Stimulated activated effector memory CD8-positive, alpha-beta T cell treated with anti-CD3 and anti-CD28 coated beads, Interleukin-12 subunit alpha, Interleukin-12 subunit beta, amount 100 ng/mL, for 72 hours (primary cell): ENCODE data around the gene CHMP6.
A peak's percentile ranks its signal among the peaks of the same experiment; 100 is the strongest.

Experiments
- ATAC-seq: fragments of 150-1000 bp; cut with Tn5 transposase; 2 replicates; pipeline ENCODE4 v1.10.0; 2021
- DNase-seq, 2 donors: peaks; one replicate each; pipeline ENCODE4 v3.0.0; 2021 to 2022; ENCODE audit warnings: low spot score in 2 of 2
- H3K27ac Mint-ChIP-seq: one replicate; pipeline ENCODE4 v1.8.0; 2022; ENCODE audit warnings: mild to moderate bottlenecking, mixed read lengths
- H3K36me3 Mint-ChIP-seq: one replicate; pipeline ENCODE4 v1.8.0; 2022; ENCODE audit warnings: mild to moderate bottlenecking, mixed read lengths
- H3K4me1 Mint-ChIP-seq: one replicate; pipeline ENCODE4 v1.8.0; 2022; ENCODE audit warnings: mixed read lengths
- H3K4me3 Mint-ChIP-seq: one replicate; pipeline ENCODE4 v1.8.0; 2022; ENCODE audit warnings: mild to moderate bottlenecking, mixed read lengths
- H3K9me3 Mint-ChIP-seq: one replicate; pipeline ENCODE4 v1.8.0; 2022; ENCODE audit warnings: mixed read lengths

The CHMP6 gene

DNA sequence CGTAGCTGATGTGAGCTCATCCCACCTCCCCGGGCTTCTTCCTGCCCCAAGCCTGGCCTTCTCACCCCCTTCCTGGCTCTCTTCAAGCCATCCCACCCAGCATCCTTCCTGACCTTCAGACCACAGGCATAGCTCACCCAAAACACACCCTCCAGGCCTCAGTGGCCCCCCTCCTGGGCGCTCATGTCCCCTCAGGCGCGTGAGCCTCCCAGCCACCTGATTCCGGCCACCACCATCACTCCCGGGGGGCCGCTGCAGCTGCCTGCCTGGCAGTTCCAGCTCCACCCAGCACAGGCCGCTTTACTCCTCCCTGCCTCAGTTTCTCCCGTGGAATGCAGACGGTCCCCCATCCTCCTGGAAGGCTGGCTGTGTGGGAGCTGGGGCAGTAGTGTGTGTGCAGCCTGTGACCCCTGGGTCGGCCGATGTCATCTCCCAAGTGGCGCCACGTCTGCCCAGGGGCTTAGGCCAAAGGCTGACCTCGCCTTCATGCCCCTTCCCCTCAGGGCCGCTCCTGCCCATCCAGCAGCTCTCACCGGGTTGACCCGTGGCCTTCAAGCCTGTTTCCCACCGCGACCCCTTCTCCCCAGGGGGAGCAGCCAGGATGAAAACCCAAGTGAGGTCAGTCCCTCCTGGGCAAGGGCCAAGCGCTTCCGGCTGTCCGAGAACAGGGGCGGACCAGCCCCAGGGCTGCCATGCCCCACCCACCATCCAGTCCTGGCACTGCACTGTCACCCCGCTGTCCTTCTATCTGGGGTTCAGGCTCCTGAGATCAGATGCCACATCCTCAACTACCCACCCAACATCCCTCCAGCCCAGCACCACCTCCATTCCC is 11.9 kb upstream of the CHMP6 start:
- ATAC-seq (no peak), DNase-seq (no peak)
- peaks cover 4% of the 10 kb centered on the region for H3K9me3 Mint-ChIP-seq
- no peak overlapping the region for H3K4me3 Mint-ChIP-seq
- peaks cover 8% of the 10 kb centered on the region for H3K36me3 Mint-ChIP-seq
- peak overlapping the region; percentile 0 for H3K27ac Mint-ChIP-seq
- peaks cover 14% of the 10 kb centered on the region for H3K4me1 Mint-ChIP-seq

DNA sequence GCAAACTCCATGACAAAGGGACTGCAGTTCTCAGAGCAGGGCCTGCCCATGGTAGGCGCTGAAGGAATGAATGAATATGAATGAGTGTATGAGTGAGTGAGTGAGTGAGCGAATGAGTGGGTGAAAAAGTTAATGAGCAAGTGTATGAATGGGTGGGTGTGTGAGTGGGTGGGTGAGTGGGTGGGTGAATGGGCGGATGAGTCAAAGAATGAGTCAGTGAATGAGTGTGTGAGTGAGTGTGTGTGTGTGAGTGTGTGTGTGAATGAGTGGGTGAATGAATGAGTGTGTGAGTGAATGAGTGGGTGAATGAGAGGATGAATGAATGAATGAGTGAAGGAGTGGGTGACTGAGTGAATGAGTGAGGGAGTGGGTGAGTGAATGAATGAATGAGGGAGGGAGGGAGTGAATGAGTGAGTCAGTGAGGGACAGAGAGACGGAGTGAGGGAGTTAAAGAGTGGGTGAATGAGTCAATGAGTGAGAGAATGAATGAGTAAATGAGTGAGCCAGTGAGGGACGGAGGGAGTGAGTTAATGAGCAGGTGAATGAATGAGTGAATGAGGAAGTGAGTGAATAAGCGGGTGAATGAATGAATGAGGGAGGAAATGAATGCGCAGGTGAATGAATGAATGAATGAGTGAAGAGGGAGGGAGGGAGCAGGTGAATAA is 11.1 kb upstream of the CHMP6 start:
- peak; percentile 92 for ATAC-seq
- H3K4me3 Mint-ChIP-seq = peak overlapping the region; percentile 7
- H3K4me1 Mint-ChIP-seq = peaks cover 14% of the 10 kb centered on the region
- peaks cover 4% of the 10 kb centered on the region for H3K9me3 Mint-ChIP-seq
- peak overlapping the region; percentile 0 for H3K27ac Mint-ChIP-seq
- no peak for DNase-seq
- H3K36me3 Mint-ChIP-seq = peaks cover 8% of the 10 kb centered on the region

DNA sequence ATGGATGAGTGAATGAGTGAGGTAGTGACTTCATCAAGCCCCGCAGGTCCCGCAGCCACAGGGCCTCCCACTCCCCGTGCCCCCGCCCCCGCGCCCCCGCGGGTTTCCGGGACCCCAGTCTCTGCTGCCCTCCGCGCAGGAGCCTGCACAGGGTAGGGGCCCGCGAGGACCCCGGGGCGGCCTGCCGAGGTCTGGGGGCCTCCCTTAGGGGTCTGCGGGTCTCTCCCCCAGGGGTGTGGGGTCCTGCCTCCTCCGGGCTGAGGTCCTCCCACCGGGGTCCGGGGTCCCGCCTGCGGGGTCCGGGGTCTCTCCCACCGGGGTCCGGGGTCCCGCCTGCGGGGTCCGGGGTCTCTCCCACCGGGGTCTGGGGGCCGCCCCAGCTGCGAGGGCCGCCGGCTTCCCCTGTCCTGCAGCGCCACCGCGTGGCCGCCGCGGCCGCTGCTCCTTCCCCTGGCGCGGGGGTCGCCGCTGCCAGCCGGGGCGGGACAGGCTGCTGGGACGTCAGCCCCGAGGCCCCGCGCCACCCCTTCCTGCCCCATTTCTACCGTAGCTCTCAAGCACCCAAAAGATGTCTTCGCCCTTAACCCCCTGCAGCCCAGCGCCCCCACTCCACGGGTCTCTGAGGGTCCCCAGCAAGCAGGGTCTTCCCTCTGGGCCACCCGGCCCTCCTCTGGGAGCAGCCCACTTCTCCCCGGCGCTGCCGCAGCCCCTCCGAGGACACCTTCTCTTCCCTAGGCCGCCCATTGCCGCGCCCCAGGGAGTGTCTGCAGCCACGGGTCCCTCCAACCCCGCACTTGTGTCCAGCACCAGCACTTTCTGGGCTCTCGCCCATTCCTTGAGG is 10.4 kb upstream of the CHMP6 start:
- peaks cover 8% of the 10 kb centered on the region for H3K36me3 Mint-ChIP-seq
- peak overlapping the region; percentile 7 for H3K4me3 Mint-ChIP-seq
- DNase-seq (peak; percentile 54 to 70), ATAC-seq (peak; percentile 43)
- peaks cover 14% of the 10 kb centered on the region for H3K4me1 Mint-ChIP-seq
- peak overlapping the region; percentile 0 for H3K27ac Mint-ChIP-seq
- peaks cover 4% of the 10 kb centered on the region for H3K9me3 Mint-ChIP-seq

DNA sequence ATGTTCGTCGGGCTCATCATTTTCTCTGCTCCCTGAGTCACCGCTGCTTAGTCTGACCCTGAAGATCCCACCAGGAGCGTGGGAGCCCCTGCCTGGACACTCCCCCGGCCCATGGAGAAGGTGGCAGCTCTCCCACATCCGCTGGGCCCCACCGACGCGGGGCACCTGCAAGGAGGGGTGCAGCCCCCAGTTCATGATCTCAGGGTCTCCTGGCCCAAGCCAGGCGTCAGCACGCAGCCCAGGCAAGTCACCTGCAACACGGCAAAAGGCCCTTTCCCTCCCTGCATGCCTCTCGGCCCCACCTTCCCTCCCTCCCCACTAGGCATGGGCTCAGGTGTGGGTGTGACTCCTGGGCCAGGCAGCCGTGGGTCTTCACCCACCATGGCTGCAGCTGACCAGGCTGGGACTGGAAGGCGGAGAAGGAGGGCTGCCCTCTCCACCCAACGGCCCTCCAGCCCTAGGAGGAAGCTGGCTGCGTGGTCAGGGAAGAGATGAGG is 9.7 kb upstream of the CHMP6 start:
- Mint-ChIP-seq H3K36me3 (peaks cover 8% of the 10 kb centered on the region), H3K4me1 (peaks cover 14% of the 10 kb centered on the region), H3K9me3 (peaks cover 4% of the 10 kb centered on the region), H3K27ac (no peak overlapping the region), H3K4me3 (no peak overlapping the region)
- DNase-seq (no peak), ATAC-seq (no peak)

DNA sequence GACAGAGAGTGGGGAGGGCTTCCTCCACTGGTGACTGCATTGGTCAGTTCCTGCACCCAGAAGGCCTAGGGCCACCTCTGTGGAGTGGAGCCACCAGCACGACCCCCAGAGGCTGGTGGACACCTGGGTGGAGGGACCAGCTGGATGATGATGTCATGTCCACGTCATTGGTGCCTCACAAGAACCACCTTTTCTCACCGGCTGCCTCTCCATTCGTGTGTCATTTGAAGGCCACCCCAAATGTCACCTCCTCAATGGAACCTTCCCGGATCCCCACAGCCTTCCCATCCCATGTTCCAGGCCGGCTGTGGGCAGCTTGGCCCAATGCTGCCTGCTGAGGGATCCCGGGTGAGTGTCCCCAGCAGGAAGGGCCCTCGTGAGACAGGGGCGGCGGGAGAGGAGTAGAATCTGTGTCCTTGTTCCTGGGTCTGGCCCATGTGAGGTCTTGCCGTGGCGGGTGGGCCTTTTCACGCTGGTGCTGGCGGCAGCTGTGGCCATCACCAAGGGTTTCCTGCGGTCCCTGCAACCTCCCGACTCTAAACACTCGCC is 9.1 kb upstream of the CHMP6 start:
- Mint-ChIP-seq H3K4me1 (peaks cover 14% of the 10 kb centered on the region), H3K27ac (no peak overlapping the region), H3K36me3 (peaks cover 8% of the 10 kb centered on the region), H3K9me3 (peaks cover 4% of the 10 kb centered on the region), H3K4me3 (no peak overlapping the region)
- no peak for ATAC-seq
- no peak for DNase-seq

DNA sequence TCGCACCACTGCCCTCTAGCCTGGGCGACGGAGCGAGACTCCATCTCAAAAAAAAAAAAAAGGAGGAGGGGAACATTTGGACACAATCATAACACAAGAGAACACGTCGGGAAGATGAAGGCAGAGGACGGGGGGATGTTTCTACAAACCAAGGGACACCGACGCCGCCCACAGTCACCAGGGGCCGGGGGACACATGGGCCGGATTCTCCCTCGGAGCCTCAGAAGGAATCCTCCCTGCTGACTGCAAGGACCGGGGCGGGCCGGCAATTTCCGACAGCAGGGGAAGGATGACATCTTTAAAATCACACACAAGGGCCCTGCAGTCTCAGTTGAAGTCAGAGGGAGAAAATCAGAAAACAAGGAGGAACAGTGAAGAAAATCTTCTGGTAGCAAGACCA is 8.1 kb upstream of the CHMP6 start:
- no peak for ATAC-seq
- Mint-ChIP-seq H3K9me3 (peaks cover 4% of the 10 kb centered on the region), H3K4me1 (peaks cover 14% of the 10 kb centered on the region), H3K36me3 (peaks cover 8% of the 10 kb centered on the region), H3K4me3 (no peak overlapping the region), H3K27ac (no peak overlapping the region)
- DNase-seq = no peak

DNA sequence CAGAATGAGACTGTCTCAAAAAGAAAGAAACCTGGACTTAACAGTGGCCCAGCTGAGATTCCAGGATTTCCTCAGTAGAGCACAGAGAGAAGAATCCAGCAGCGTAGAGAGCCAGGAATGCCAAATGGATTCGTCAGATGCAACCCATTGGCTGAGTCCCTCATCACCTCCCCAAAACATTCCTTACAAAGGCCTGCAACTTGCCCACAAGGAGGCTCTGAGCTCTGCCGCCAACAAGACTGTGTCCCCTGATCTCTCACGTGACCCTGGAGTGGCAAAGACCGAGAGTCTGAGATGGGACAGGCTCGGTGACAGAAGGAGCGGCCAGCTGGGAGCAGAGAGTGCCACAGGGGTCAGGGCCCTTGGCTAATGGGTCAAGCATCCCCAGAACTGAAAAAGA is 6.9 kb upstream of the CHMP6 start:
- H3K4me3 Mint-ChIP-seq = no peak overlapping the region
- peaks cover 4% of the 10 kb centered on the region for H3K9me3 Mint-ChIP-seq
- H3K4me1 Mint-ChIP-seq = peaks cover 13% of the 10 kb centered on the region
- peaks cover 8% of the 10 kb centered on the region for H3K36me3 Mint-ChIP-seq
- no peak overlapping the region for H3K27ac Mint-ChIP-seq
- DNase-seq = no peak
- no peak for ATAC-seq

DNA sequence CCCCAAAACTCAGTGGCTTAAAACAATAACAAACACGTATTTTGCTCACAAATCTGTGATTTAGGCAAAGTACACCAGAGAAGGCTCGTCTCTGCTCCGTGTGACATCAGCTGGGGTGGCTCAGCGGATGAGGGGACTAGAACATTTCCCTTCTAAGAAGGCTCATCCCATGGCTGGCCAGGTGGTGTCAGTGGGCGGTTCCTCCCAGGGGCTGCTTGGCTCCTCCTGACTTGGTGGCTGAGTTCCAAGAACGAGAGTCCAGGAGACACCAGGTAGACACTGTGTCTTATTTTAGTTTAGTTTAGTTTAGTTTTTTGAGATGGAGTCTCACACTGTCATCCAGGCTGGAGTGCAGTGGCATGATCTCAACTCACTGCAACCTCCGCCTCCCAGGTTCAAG is 5.6 kb upstream of the CHMP6 start:
- peaks cover 6% of the 10 kb centered on the region for H3K4me1 Mint-ChIP-seq
- ATAC-seq (no peak), DNase-seq (no peak)
- no peak overlapping the region for H3K27ac Mint-ChIP-seq
- no peaks in the 10 kb centered on the region for H3K9me3 Mint-ChIP-seq
- peaks cover 6% of the 10 kb centered on the region for H3K36me3 Mint-ChIP-seq
- no peak overlapping the region for H3K4me3 Mint-ChIP-seq

DNA sequence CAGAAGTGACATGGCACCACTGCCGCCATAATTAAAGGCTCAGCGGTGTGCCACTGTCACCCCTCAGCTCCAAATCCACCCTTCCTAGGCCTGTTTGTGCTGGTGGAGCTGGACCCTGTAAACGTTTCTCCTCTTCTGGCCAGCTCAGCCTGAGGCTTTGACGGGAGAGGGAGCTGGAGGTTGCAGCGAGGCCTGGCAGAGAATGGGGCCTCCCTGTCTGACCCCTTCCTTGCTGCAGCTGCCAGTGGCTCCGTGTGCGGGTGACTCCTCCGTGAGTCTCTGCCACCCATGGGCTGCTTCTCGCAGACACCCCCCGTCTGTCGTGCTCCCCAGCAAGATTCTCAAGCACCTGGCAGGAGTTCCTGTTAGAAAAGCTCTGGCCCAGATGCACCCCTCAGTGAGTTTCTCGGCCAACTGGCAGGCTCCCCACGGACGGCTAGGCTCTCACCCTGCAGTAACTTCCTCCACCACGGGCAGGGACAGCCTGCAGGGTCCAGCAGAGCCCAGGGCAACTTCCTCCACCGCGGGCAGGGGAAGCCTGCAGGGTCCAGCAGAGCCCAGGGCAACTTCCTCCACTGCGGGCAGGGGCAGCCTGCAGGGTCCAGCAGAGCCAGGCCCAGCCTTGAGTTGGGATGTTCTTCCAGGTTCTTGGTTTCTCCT is 4.7 kb upstream of the CHMP6 start:
- Mint-ChIP-seq H3K27ac (no peak overlapping the region), H3K4me3 (no peak overlapping the region), H3K4me1 (peaks cover 6% of the 10 kb centered on the region), H3K9me3 (no peaks in the 10 kb centered on the region), H3K36me3 (peaks cover 11% of the 10 kb centered on the region)
- DNase-seq (no peak), ATAC-seq (no peak)

DNA sequence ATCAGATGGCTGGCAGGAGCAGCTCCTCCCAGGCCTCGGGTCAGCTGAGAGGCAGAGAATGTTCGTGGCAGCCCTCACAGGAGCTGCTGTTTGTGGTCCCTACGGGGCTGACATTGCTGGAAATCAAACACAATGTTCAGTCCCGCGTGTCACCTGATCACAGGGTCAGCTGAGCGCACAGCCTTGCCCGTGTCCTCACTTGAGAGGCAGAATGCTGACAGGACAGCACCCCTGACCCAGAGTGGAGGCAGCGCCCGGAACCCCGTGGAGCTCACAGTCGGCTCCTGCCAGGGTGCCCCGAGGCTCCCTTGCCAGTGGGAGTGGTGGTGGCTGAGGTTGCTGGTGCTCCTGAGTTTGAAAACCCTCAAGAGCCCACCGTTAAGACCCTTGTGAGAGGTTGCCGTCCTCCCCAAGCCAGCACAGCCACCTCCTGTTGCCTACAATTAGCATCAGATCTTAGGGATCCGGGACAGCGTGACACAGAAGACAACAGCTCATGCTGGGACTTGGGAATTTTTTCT is 3.6 kb upstream of the CHMP6 start:
- ATAC-seq (no peak), DNase-seq (no peak)
- Mint-ChIP-seq H3K9me3 (no peaks in the 10 kb centered on the region), H3K4me3 (no peak overlapping the region), H3K4me1 (peaks cover 8% of the 10 kb centered on the region), H3K27ac (no peak overlapping the region), H3K36me3 (peaks cover 15% of the 10 kb centered on the region)

DNA sequence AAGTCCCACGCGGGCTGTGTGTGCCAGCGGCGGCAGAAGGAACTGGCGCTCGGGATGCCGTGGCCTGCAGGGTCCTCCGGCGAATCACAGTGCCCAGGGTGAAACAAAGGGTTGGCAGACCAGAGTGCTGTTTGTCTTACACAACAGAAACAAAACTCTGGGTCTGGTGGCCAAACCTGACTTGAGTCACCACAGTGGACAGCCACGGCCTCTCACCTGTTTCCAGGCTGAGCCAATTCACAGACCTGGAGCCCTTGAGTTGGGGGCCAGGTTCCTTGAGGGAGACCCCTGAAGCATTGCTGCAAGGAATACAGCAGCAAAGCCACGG is 2.1 kb upstream of the CHMP6 start:
- peaks cover 19% of the 10 kb centered on the region for H3K36me3 Mint-ChIP-seq
- DNase-seq (no peak), ATAC-seq (no peak)
- peaks cover 15% of the 10 kb centered on the region for H3K4me1 Mint-ChIP-seq
- peak overlapping the region; percentile 74 for H3K4me3 Mint-ChIP-seq
- H3K27ac Mint-ChIP-seq = no peak overlapping the region
- H3K9me3 Mint-ChIP-seq = no peaks in the 10 kb centered on the region

DNA sequence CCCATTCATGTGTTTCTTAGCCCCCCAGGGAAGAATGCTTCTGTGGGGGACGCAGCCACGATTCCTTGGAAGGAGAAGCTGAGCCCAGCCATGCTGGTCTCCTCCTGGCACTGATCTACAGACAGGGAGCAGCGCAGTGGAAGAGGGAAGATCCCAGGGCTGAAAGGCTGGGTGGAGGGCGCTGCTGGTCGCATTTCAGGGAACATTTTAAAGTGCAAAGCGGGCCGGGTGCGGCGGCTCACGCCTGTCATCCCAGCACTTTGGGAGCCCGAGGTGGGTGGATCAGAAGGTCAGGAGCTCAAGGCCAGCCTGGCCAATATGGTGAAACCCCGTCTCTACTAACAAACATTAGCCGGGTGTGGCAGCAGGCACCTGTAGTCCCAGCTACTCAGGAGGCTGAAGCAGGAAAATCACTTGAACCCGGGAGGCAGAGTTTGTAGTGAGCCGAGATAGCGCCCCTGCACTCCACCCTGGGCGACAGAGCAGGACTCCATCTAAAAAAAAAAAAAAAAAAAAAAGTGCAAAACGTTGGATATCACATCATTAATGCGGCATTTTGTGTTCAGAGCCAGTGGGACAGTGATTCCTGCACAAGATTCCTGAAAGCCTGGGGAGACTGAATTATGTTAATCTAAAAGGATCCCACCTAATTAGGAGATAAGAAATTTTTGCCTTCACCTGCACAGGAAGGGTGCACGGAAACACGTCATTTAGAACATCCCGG is 558 bp upstream of the CHMP6 start:
- peak overlapping the region; percentile 74 for H3K4me3 Mint-ChIP-seq
- peak overlapping the region; percentile 95 for H3K27ac Mint-ChIP-seq
- DNase-seq (no peak), ATAC-seq (no peak)
- peaks cover 15% of the 10 kb centered on the region for H3K4me1 Mint-ChIP-seq
- H3K9me3 Mint-ChIP-seq = no peaks in the 10 kb centered on the region
- peaks cover 24% of the 10 kb centered on the region for H3K36me3 Mint-ChIP-seq

DNA sequence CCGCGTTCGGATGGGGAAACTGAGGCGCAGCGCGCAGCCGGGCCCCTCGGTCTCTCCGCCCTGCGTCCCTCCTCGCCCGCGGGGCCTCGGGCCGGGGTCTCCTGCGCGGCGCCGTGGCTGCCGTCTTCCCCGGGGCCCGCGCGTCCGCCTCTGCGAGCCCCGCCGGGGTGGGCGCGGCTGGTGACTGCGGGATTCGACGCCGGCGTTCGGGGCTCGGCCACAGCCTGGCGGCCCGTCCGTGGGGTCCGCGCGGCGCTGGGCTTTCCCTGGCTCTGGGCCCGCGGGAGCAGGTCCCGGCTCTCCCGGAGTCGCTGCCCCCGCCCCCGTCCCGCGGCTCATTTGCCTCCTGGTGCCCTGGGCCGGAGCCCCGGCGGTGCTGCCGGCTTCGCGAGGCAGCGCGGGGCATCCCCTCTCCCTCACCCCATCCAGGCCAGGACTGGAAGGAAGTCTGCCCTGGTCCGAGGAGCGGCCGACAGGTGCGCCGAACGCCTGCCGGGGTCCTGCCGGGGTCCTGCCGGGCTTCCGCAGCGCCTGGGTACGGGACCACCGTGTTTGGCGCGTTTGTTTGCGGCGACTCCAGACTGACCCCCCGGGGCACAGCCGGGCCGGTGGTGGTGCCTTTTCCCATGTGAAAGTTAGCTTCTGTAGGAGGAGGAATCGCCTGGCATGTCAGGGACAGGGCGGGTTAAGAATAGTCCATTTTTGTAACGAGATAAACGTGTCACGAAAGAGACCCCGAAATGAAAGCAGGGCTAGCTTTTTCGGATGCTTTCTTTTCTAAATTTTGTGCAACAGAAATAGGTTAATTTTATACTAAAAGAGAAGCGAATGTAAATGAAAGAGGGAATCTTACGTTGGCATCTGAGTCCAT is 671 bp downstream of the CHMP6 start:
- H3K27ac Mint-ChIP-seq = peak overlapping the region; percentile 83

More for the DNA sequence above, 671 bp downstream of the CHMP6 start:
- H3K9me3 Mint-ChIP-seq = no peaks in the 10 kb centered on the region
- H3K4me1 Mint-ChIP-seq = peaks cover 15% of the 10 kb centered on the region
- peak overlapping the region; percentile 74 for H3K4me3 Mint-ChIP-seq
- peaks cover 34% of the 10 kb centered on the region for H3K36me3 Mint-ChIP-seq
- peak; percentile 44 for ATAC-seq
- DNase-seq = peak in 1 of 2 donors; percentile 51
